Small intestine (tissue), 7 donors: ENCODE data around the gene XPC. TPM values are rescaled to one million over a fixed set of nuclear protein-coding genes. Genes with fewer than 3 reads are reported as not detected.
A peak's percentile ranks its signal among the peaks of the same experiment; 100 is the strongest.

Experiments
- DNase-seq, 2 donors: peaks; one replicate each; pipeline versions ENCODE4 v3.0.0 to v3.0.0-alpha.2; 2013
- FAIRE-seq: peaks from 2 replicates; lab custom pipeline; 2012; peaks lifted over from hg19 to GRCh38; lab: Jason Lieb, UNC
- H3K27ac ChIP-seq, 3 donors: one replicate each; pipeline ENCODE4 v1.5.1; 2013; ENCODE audit warnings: low read length in 2 of 3, mild to moderate bottlenecking in 2 of 3, control low read depth in 1 of 3, inconsistent platforms in 1 of 3, low read depth in 1 of 3, moderate library complexity in 1 of 3
- H3K27me3 ChIP-seq, 3 donors: one replicate each; pipeline ENCODE4 v1.6.1; 2013; ENCODE audit warnings: low read length in 3 of 3, inconsistent platforms in 1 of 3; ENCODE audit not compliant: control insufficient read depth in 3 of 3, insufficient read depth in 3 of 3
- H3K36me3 ChIP-seq, 3 donors: one replicate each; pipeline ENCODE4 v1.6.1; 2013; ENCODE audit warnings: low read length in 3 of 3, inconsistent platforms in 1 of 3, low read depth in 1 of 3, mild to moderate bottlenecking in 1 of 3, moderate library complexity in 1 of 3; ENCODE audit not compliant: control insufficient read depth in 3 of 3, insufficient read depth in 2 of 3
- H3K4me1 ChIP-seq, 3 donors: one replicate each; pipeline ENCODE4 v1.6.1; 2013; ENCODE audit warnings: low read length in 2 of 3, inconsistent platforms in 1 of 3, low read depth in 1 of 3, mild to moderate bottlenecking in 1 of 3, moderate library complexity in 1 of 3; ENCODE audit not compliant: control insufficient read depth in 3 of 3, insufficient read depth in 2 of 3
- H3K4me3 ChIP-seq, 3 donors: one replicate each; pipeline ENCODE4 v1.5.1; 2013; ENCODE audit warnings: low read length in 3 of 3, control low read depth in 1 of 3, inconsistent platforms in 1 of 3, low read depth in 1 of 3, mild to moderate bottlenecking in 1 of 3, moderate library complexity in 1 of 3
- H3K9me3 ChIP-seq, 2 donors: one replicate each; pipeline ENCODE4 v1.6.1; 2013; ENCODE audit warnings: low read depth in 1 of 2, low read length in 1 of 2; ENCODE audit not compliant: control insufficient read depth in 2 of 2, insufficient read depth in 1 of 2
- WGBS, 3 donors: extraction: QIAGEN DNeasy Blood & Tissue Kit; methylation state at CpG; one replicate each; pipeline ENCODE4 v1.1.7; 2013; 5-methylcytosine and 5-hydroxymethylcytosine counted together
- polyA plus RNA-seq, 4 donors: library from polyadenylated mRNA; stranded (reverse) in 3 of 4; unstranded in 1 of 4; fragments of 200-250 nt in 3 of 4; fragments of 120-200 nt in 1 of 4; gene quantifications; one replicate each; pipeline versions ENCODE4 v1.2.1 to v1.2.3, GENCODE V29; 2013
- donor health status: healthy with polysubstance abuse.
- donor health status: control.
- donor health status: control.
- donor health status: Bipolar disorder and iron deficiency.
- donor health status: healthy.

XPC gene
- polyA plus RNA-seq, 4 donors: 17.3 to 38.6 (median 24.4) TPM

GRCh38 chr3:14137445-14137844, 41.0 kb downstream of the XPC start:
- H3K4me1 ChIP-seq: peaks cover 0 to 13% (median under 1%) of the 10 kb centered on the region in 3 donors
- WGBS, 3 donors: 50 to 64% (median 56%) methylated on average over 3 of the region's 3 CpGs
- no peak for FAIRE-seq

GRCh38 chr3:14137004-14137403, 41.4 kb downstream of the XPC start:
- Histone ChIP-seq H3K4me3 (no peak overlapping the region), H3K27me3 (no peaks in the 10 kb centered on the region), H3K27ac (no peak overlapping the region), H3K36me3 (peaks cover 9 to 94% (median 18%) of the 10 kb centered on the region in 3 donors), H3K9me3 (no peaks in the 10 kb centered on the region), H3K4me1 (peaks cover 0 to 16% (median 2%) of the 10 kb centered on the region in 3 donors)
- no peak for FAIRE-seq
- 70 to 92% (median 72%) methylated on average over 3 of the region's 3 CpGs for WGBS, 3 donors
- DNase-seq: peak in 1 of 2 donors; percentile 51

More at GRCh38 chr3:14137445-14137844, 41.0 kb downstream of the XPC start:
- Histone ChIP-seq H3K27me3 (no peaks in the 10 kb centered on the region), H3K36me3 (peaks cover 7 to 92% (median 18%) of the 10 kb centered on the region in 3 donors), H3K27ac (no peak overlapping the region), H3K9me3 (no peaks in the 10 kb centered on the region), H3K4me3 (no peak overlapping the region)
- no peak for DNase-seq

GRCh38 chr3:14135581-14135980, 42.8 kb downstream of the XPC start:
- H3K27ac ChIP-seq: no peak overlapping the region
- H3K9me3 ChIP-seq: no peaks in the 10 kb centered on the region
- FAIRE-seq (no peak), DNase-seq (no peak)
- 90 to 95% (median 91%) methylated on average over 11 of the region's 11 CpGs for WGBS, 3 donors
- H3K27me3 ChIP-seq: no peaks in the 10 kb centered on the region
- H3K4me1 ChIP-seq: peaks cover 0 to 16% (median 2%) of the 10 kb centered on the region in 3 donors
- peaks cover 18 to 95% (median 19%) of the 10 kb centered on the region in 3 donors for H3K36me3 ChIP-seq
- H3K4me3 ChIP-seq: no peak overlapping the region

DNA sequence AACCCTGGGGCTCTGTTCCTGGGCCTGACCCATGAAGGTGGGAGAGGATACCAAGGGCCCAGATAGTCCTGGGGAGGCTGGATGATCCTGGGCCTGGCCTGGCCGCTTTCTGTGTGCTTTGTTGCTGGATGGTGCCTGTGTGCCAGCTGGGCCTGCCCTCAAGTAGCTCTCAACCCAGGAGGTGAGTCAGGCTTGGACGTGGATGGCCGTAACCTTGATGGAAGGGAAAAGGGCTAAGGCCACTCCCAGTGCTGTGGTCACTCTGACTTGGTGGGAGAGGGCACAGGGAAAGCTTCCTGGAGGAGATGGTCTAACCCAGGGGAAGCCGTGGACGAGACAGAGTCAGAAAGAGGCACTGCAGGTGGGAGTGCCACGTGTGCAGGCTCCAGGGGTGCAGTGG, 44.1 kb downstream of the XPC start:
- no peaks in the 10 kb centered on the region for H3K9me3 ChIP-seq
- no peak overlapping the region for H3K27ac ChIP-seq
- peaks cover 0 to 16% (median 2%) of the 10 kb centered on the region in 3 donors for H3K4me1 ChIP-seq
- no peak overlapping the region for H3K4me3 ChIP-seq
- no peak for FAIRE-seq
- DNase-seq: no peak
- H3K36me3 ChIP-seq: peaks cover 18 to 94% (median 21%) of the 10 kb centered on the region in 3 donors
- no peaks in the 10 kb centered on the region for H3K27me3 ChIP-seq
- WGBS, 3 donors: 93 to 98% (median 94%) methylated on average over 6 of the region's 6 CpGs

DNA sequence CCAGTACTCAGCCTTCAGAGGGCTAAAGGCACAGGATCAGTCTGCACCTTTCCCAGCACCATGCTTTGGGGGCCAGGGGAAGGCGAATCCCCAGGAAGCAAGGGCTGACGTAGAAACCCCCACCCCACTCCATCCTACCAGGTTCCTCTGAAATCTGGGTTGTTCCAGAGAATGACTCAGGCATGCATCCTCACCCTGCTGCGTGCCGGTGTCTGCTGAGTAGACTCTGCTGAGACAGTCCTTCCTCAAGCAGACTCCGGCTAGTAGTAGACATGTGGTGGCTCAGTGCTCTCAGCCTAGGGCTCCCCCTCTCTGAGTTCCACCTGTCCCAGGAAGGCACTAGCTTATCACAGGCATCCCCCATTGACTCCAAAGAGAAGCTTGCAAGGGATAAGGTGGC, 44.5 kb downstream of the XPC start:
- no peaks in the 10 kb centered on the region for H3K9me3 ChIP-seq
- H3K27me3 ChIP-seq: no peaks in the 10 kb centered on the region
- peaks cover 15 to 91% (median 21%) of the 10 kb centered on the region in 3 donors for H3K36me3 ChIP-seq
- WGBS, 3 donors: 95 to 98% (median 95%) methylated on average over 5 of the region's 5 CpGs
- no peak for FAIRE-seq
- H3K4me3 ChIP-seq: no peak overlapping the region
- peaks cover 0 to 16% (median 2%) of the 10 kb centered on the region in 3 donors for H3K4me1 ChIP-seq
- DNase-seq: no peak
- peak overlapping the region in 1 of 3 donors; percentile 55 for H3K27ac ChIP-seq

DNA sequence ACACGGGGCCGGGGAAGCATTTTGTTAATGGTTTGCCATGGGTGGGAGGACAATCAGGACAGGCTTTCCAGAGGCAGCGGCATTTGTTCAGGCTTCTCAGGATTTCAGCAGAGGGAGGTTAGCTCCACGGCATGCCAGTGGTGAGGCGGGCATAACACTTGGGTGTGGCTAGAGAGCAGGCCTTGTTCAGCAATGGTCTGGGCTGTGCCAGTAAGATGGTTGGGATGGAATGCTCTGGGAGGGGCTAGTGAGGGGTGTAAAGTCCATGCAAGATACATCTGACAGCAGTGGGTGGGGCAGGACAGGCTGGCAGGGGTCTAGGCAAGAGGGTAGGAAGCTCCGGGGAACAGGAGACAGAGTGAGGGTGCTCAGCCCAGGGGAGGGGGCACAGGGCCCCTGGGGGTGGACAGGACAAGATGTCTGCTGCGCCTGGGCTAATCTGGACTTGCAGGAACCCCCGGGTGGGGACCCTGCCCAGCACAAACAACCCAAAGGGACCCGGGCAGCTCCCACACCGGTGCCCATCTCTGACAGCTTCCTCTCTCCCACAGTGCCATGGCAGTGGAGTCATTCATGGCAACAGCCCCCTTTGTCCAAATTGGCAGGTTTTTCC, 45.1 kb downstream of the XPC start:
- Histone ChIP-seq H3K27me3 (no peaks in the 10 kb centered on the region), H3K9me3 (no peaks in the 10 kb centered on the region), H3K36me3 (peaks cover 15 to 87% (median 21%) of the 10 kb centered on the region in 3 donors), H3K4me1 (peaks cover 0 to 16% (median 2%) of the 10 kb centered on the region in 3 donors), H3K27ac (peak overlapping the region; percentile 10 to 55 (median 51)), H3K4me3 (no peak overlapping the region)
- WGBS, 3 donors: 27 to 72% (median 49%) methylated on average over 9 to 10 of the region's 10 CpGs
- no peak for FAIRE-seq
- DNase-seq: peak; percentile 86 to 96

GRCh38 chr3:14132689-14133088, 45.7 kb downstream of the XPC start:
- peak overlapping the region; percentile 6 to 24 (median 10) for H3K27ac ChIP-seq
- no peaks in the 10 kb centered on the region for H3K27me3 ChIP-seq
- no peak for FAIRE-seq
- WGBS, 3 donors: 54 to 85% (median 58%) methylated on average over 6 of the region's 6 CpGs
- no peak overlapping the region for H3K4me3 ChIP-seq
- H3K36me3 ChIP-seq: peaks cover 15 to 89% (median 21%) of the 10 kb centered on the region in 3 donors
- no peaks in the 10 kb centered on the region for H3K9me3 ChIP-seq
- no peak for DNase-seq
- peaks cover 0 to 16% (median 2%) of the 10 kb centered on the region in 3 donors for H3K4me1 ChIP-seq

GRCh38 chr3:14132120-14132519, 46.3 kb downstream of the XPC start:
- FAIRE-seq (no peak), DNase-seq (no peak)
- Histone ChIP-seq H3K9me3 (no peaks in the 10 kb centered on the region), H3K4me3 (no peak overlapping the region), H3K27ac (no peak overlapping the region), H3K36me3 (peaks cover 15 to 90% (median 21%) of the 10 kb centered on the region in 3 donors), H3K27me3 (no peaks in the 10 kb centered on the region), H3K4me1 (peaks cover 0 to 18% (median 2%) of the 10 kb centered on the region in 3 donors)
- 88 to 91% (median 90%) methylated on average over 8 of the region's 8 CpGs for WGBS, 3 donors
